GM10847 (cell line): Measurements from ENCODE around the gene SSU72.

Experiments used
- POLR2A ChIP-seq: IDR thresholded peaks from 2 replicates; pipeline ENCODE4 v1.6.1; 2011; ENCODE audit not compliant: insufficient read length; ENCODE audit errors: extremely low read depth

Gene SSU72

GRCh38 chr1:1600861-1601563, 26.3 kb upstream of the SSU72 start:
- TF ChIP-seq POLR2A: no peak

GRCh38 chr1:1599935-1600860, 25.5 kb upstream of the SSU72 start, which contains the start of gene FNDC10:
FNDC10 (minus strand) TSS chr1:1600135; CDS start chr1:1600015, 120 bp downstream.
- no peak for TF ChIP-seq POLR2A

GRCh38 chr1:1599030-1599934, 24.6 kb upstream of the SSU72 start:
- no peak for TF ChIP-seq POLR2A

GRCh38 chr1:1598720-1599029, 24.0 kb upstream of the SSU72 start:
- no peak for TF ChIP-seq POLR2A

- no peak for TF ChIP-seq POLR2A
Measured at GRCh38 chr1:1598051-1598719, 23.5 kb upstream of the SSU72 start.

GRCh38 chr1:1597275-1597930, 22.7 kb upstream of the SSU72 start:
- TF ChIP-seq POLR2A: no peak

- TF ChIP-seq POLR2A: no peak
Measured at GRCh38 chr1:1596493-1597274, 22.0 kb upstream of the SSU72 start.

- TF ChIP-seq POLR2A: no peak
Measured at GRCh38 chr1:1594602-1595260, 20.1 kb upstream of the SSU72 start.

- no peak for TF ChIP-seq POLR2A
Measured at GRCh38 chr1:1593834-1594601, 19.4 kb upstream of the SSU72 start.

GRCh38 chr1:1591452-1591851, 16.8 kb upstream of the SSU72 start:
- TF ChIP-seq POLR2A: no peak

- no peak for TF ChIP-seq POLR2A
Measured at GRCh38 chr1:1583347-1584010, 8.8 kb upstream of the SSU72 start.
